Upper lobe of left lung (tissue), 4 donors: Measurements from ENCODE around the gene RIMS4.

Source experiments
- CTCF ChIP-seq, 6 experiments: fragments of 450-650 bp in 4 of 6; fragments of 200-600 bp in 2 of 6; sonication (generic) in 2 of 6; IDR thresholded peaks; one replicate each; pipeline ENCODE4 v1.5.1; 2016 to 2019; ENCODE audit warnings: antibody characterized with exemption in 6 of 6
- POLR2A ChIP-seq, 4 donors: fragments of 450-650 bp; IDR thresholded peaks; one replicate each; pipeline ENCODE4 v1.5.1; 2016 to 2017; ENCODE audit warnings: antibody characterized with exemption in 4 of 4, mild to moderate bottlenecking in 2 of 4

- TF ChIP-seq POLR2A (IDR thresholded peaks at IDR 0.05) (no peak), CTCF (IDR thresholded peaks at IDR 0.05) (no peak)
Observed at GRCh38 chr20:44803383-44803941, 6.9 kb downstream of the RIMS4 start.
